Loucy (cell line): ENCODE data around the gene NRG3.

Experiments
- CTCF ChIP-seq: fragments of 200-600 bp; sonication (generic); conservative IDR thresholded peaks from 2 replicates; pipeline ENCODE4 v1.5.1; 2014; ENCODE audit warnings: mild to moderate bottlenecking, antibody characterized with exemption, low read length
- EZH2phosphoT487 ChIP-seq: fragments of 200-600 bp; IDR thresholded peaks from 2 replicates; pipeline ENCODE4 v1.6.1; 2018; ENCODE audit warnings: antibody characterized with exemption, mild to moderate bottlenecking, moderate library complexity, borderline replicate concordance

- no peak for TF ChIP-seq CTCF
- no peak for TF ChIP-seq EZH2phosphoT487
Observed at GRCh38 chr10:82938331-82938730, 1063.3 kb downstream of the NRG3 start.
